H9 (cell line): Measurements from ENCODE around the gene PNPLA7. TPM values are rescaled to one million over a fixed set of nuclear protein-coding genes. Genes with fewer than 3 reads are reported as not detected.

ENCODE experiments used
- DNase-seq: peaks from one replicate; pipeline ENCODE4 v3.0.0-alpha.2; 2017
- H2AFZ ChIP-seq: one replicate; pipeline ENCODE4 v1.6.1; 2013; ENCODE audit warnings: mild to moderate bottlenecking, low read length, control low read depth, moderate library complexity
- H2AK5ac ChIP-seq: 2 replicates; pipeline ENCODE4 v1.6.1; 2013; ENCODE audit warnings: low read length, control low read depth, mixed read lengths; ENCODE audit not compliant: insufficient read length
- H2BK120ac ChIP-seq: one replicate; pipeline ENCODE4 v1.6.1; 2013; ENCODE audit warnings: low read depth, mild to moderate bottlenecking, low read length, control low read depth, inconsistent platforms; ENCODE audit not compliant: poor library complexity, severe bottlenecking
- H2BK12ac ChIP-seq: 2 replicates; pipeline ENCODE4 v1.6.1; 2013; ENCODE audit warnings: low read length, control low read depth, mixed read lengths, low read depth; ENCODE audit not compliant: insufficient read length
- H2BK15ac ChIP-seq: 2 replicates; pipeline ENCODE4 v1.6.1; 2013; ENCODE audit warnings: low read depth, low read length, control low read depth
- H2BK20ac ChIP-seq: one replicate; pipeline ENCODE4 v1.6.1; 2013; ENCODE audit warnings: low read depth, mild to moderate bottlenecking, low read length, control low read depth, inconsistent platforms; ENCODE audit not compliant: poor library complexity, severe bottlenecking
- H2BK5ac ChIP-seq: 2 replicates; pipeline ENCODE4 v1.6.1; 2013; ENCODE audit warnings: low read length, control low read depth, mixed read lengths; ENCODE audit not compliant: insufficient read length
- H3K14ac ChIP-seq: 2 replicates; pipeline ENCODE4 v1.6.1; 2013; ENCODE audit warnings: low read length, control low read depth; ENCODE audit not compliant: insufficient read depth
- H3K18ac ChIP-seq: 2 replicates; pipeline ENCODE4 v1.6.1; 2013; ENCODE audit warnings: low read depth, mild to moderate bottlenecking, mixed read lengths, low read length, control low read depth; ENCODE audit not compliant: insufficient read length
- H3K23ac ChIP-seq: 2 replicates; pipeline ENCODE4 v1.6.1; 2013; ENCODE audit warnings: low read length, control low read depth, mixed read lengths, low read depth; ENCODE audit not compliant: insufficient read length
- H3K23me2 ChIP-seq: 2 replicates; pipeline ENCODE4 v1.6.1; 2013; ENCODE audit warnings: low read depth, mild to moderate bottlenecking, mixed read lengths, low read length, control low read depth; ENCODE audit not compliant: insufficient read length, poor library complexity, severe bottlenecking
- H3K27ac ChIP-seq: 2 replicates; pipeline ENCODE4 v1.5.1; 2013; ENCODE audit warnings: low read length, control low read depth, mixed read lengths, low read depth; ENCODE audit not compliant: insufficient read length
- H3K27me3 ChIP-seq: 2 replicates; pipeline ENCODE4 v1.6.1; 2013; ENCODE audit warnings: low read length, control low read depth, inconsistent platforms; ENCODE audit not compliant: insufficient read depth
- H3K4ac ChIP-seq: 2 replicates; pipeline ENCODE4 v1.6.1; 2013; ENCODE audit warnings: low read depth, mild to moderate bottlenecking, control low read depth, inconsistent platforms, low read length, moderate library complexity
- H3K4me1 ChIP-seq: 2 replicates; pipeline ENCODE4 v1.6.1; 2013; ENCODE audit warnings: low read length, control low read depth, inconsistent platforms; ENCODE audit not compliant: insufficient read depth
- H3K4me2 ChIP-seq: 2 replicates; pipeline ENCODE4 v1.6.1; 2013; ENCODE audit warnings: low read length, control low read depth, mixed read lengths; ENCODE audit not compliant: insufficient read length, insufficient read depth
- H3K56ac ChIP-seq: 2 replicates; pipeline ENCODE4 v1.6.1; 2013; ENCODE audit warnings: low read depth, mild to moderate bottlenecking, mixed read lengths, low read length, control low read depth; ENCODE audit not compliant: insufficient read length
- H3K79me1 ChIP-seq: 2 replicates; pipeline ENCODE4 v1.6.1; 2013; ENCODE audit warnings: low read depth, mild to moderate bottlenecking, moderate library complexity, low read length, control low read depth, inconsistent platforms; ENCODE audit not compliant: insufficient read depth, poor library complexity, severe bottlenecking
- H3K79me2 ChIP-seq: 2 replicates; pipeline ENCODE4 v1.6.1; 2013; ENCODE audit warnings: low read length, control low read depth, inconsistent platforms; ENCODE audit not compliant: insufficient read depth
- H3K9ac ChIP-seq: 2 replicates; pipeline ENCODE4 v1.6.1; 2013; ENCODE audit warnings: low read length, control low read depth, mixed read lengths; ENCODE audit not compliant: insufficient read length; ENCODE audit errors: extremely low read depth
- H3K9me3 ChIP-seq: one replicate; pipeline ENCODE4 v1.6.1; 2013; ENCODE audit warnings: low read depth, low read length, inconsistent platforms; ENCODE audit not compliant: control insufficient read depth
- H3T11ph ChIP-seq: one replicate; pipeline ENCODE4 v1.6.1; 2013; ENCODE audit warnings: mild to moderate bottlenecking, low read length, control low read depth, inconsistent platforms
- H4K20me1 ChIP-seq: one replicate; pipeline ENCODE4 v1.6.1; 2013; ENCODE audit not compliant: control insufficient read depth, insufficient read length, insufficient read depth
- H4K5ac ChIP-seq: 2 replicates; pipeline ENCODE4 v1.6.1; 2013; ENCODE audit warnings: low read depth, mild to moderate bottlenecking, mixed read lengths, low read length, control low read depth; ENCODE audit not compliant: insufficient read length
- H4K8ac ChIP-seq: replicated peaks from 2 replicates; pipeline ENCODE4 v1.6.1; 2013; ENCODE audit warnings: low read length, control low read depth, mixed read lengths, low read depth; ENCODE audit not compliant: insufficient read length
- H4K91ac ChIP-seq: 2 replicates; pipeline ENCODE4 v1.6.1; 2013; ENCODE audit warnings: low read depth, mild to moderate bottlenecking, moderate library complexity, mixed read lengths, low read length, control low read depth; ENCODE audit not compliant: insufficient read length
- H3K27ac Mint-ChIP-seq, 3 experiments: 2 replicates in 2 of 3; 3 replicates in 1 of 3; pipeline ENCODE4 v1.8.0; 2020 to 2021; ENCODE audit warnings: mixed read lengths in 3 of 3, mild to moderate bottlenecking in 1 of 3, moderate library complexity in 1 of 3
- H3K27me3 Mint-ChIP-seq: 2 replicates; pipeline ENCODE4 v1.8.0; 2021; ENCODE audit warnings: low read depth, mild to moderate bottlenecking, moderate library complexity, mixed read lengths
- H3K36me3 Mint-ChIP-seq, 3 experiments: 2 replicates in 2 of 3; 3 replicates in 1 of 3; pipeline ENCODE4 v1.8.0; 2020 to 2021; ENCODE audit warnings: low read depth in 3 of 3, mixed read lengths in 3 of 3; ENCODE audit not compliant: insufficient read depth in 1 of 3
- H3K4me1 Mint-ChIP-seq, 2 experiments: 2 replicates each; pipeline ENCODE4 v1.8.0; 2020; ENCODE audit warnings: mixed read lengths in 2 of 2
- H3K4me3 Mint-ChIP-seq, 2 experiments: 2 replicates in 1 of 2; 3 replicates in 1 of 2; pipeline ENCODE4 v1.8.0; 2020 to 2021; ENCODE audit warnings: mild to moderate bottlenecking in 2 of 2, mixed read lengths in 2 of 2, moderate library complexity in 1 of 2
- H3K9me3 Mint-ChIP-seq, 2 experiments: 2 replicates in 1 of 2; 3 replicates in 1 of 2; pipeline ENCODE4 v1.8.0; 2020; ENCODE audit warnings: mild to moderate bottlenecking in 2 of 2, mixed read lengths in 2 of 2, moderate library complexity in 1 of 2
- WGBS: extraction: QIAGEN DNeasy Blood & Tissue Kit; methylation state at CpG from one replicate; pipeline ENCODE4 v1.1.7; 2013; ENCODE audit warnings: missing lambda C conversion rate, low lambda C conversion rate, mixed read lengths; ENCODE audit not compliant: insufficient read length; ENCODE audit errors: extremely low coverage; 5-methylcytosine and 5-hydroxymethylcytosine counted together
- total RNA-seq: library from RNA; stranded (reverse); gene quantifications from 2 replicates; pipeline ENCODE4 v1.2.1, GENCODE V29; 2021
- TF ChIP-seq, protein P1 (sequence below): fragments of 200-600 bp; sonication (generic); conservative IDR thresholded peaks from 3 replicates; pipeline ENCODE4 v1.8.0; 2021; ENCODE audit warnings: antibody characterized with exemption, mild to moderate bottlenecking

Gene PNPLA7
- total RNA-seq, 1 experiment from 2014 or later: 1.8 TPM

DNA sequence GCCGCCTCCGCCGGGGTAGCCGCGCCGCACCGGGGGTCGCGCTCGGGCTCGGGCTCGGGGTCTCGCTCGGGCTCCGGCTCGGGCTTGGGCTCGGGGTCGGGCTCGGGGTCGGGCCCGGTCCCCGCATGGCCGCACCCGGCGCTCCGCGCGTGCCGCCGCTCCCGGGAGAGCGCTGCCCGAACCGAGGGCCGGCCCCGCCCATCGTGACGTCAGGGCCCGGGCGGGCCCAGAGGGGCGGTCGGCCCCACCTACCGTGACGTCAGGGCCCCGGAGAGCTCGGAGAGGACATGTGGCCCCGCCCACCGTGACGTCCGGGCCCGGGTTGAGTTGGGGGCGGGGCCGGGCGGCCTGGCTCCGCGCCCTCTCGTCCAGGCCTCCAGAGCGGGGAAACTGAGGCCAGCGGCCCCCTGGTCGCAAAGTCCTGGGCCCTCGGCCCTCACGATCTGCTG lies 91.0 kb downstream of the PNPLA7 start, which contains the start of gene NSMF:
Gene NSMF (minus strand): TSS at position 183 of the 449 bp plus-strand sequence. CDS start 232 bp downstream, outside the sequence.
- no peak within 1 kb of the TSS for H3K27ac Mint-ChIP-seq

More for the DNA sequence above, 91.0 kb downstream of the PNPLA7 start, which contains the start of gene NSMF:
- peak; percentile 90 for DNase-seq
- TF ChIP-seq, protein P1, sequence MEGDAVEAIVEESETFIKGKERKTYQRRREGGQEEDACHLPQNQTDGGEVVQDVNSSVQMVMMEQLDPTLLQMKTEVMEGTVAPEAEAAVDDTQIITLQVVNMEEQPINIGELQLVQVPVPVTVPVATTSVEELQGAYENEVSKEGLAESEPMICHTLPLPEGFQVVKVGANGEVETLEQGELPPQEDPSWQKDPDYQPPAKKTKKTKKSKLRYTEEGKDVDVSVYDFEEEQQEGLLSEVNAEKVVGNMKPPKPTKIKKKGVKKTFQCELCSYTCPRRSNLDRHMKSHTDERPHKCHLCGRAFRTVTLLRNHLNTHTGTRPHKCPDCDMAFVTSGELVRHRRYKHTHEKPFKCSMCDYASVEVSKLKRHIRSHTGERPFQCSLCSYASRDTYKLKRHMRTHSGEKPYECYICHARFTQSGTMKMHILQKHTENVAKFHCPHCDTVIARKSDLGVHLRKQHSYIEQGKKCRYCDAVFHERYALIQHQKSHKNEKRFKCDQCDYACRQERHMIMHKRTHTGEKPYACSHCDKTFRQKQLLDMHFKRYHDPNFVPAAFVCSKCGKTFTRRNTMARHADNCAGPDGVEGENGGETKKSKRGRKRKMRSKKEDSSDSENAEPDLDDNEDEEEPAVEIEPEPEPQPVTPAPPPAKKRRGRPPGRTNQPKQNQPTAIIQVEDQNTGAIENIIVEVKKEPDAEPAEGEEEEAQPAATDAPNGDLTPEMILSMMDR: no peak
- Histone ChIP-seq H3K79me2 (no peaks in the 10 kb centered on the region), H4K8ac (no peak within 1 kb of the TSS), H3T11ph (no peak within 1 kb of the TSS), H4K20me1 (peaks cover 3% of the 10 kb centered on the region), H3K14ac (peak within 1 kb of the TSS; percentile 6; the same call in 1 of the 2 replicates), H3K23me2 (peaks cover 9% of the 10 kb centered on the region), H2BK15ac (no peak within 1 kb of the TSS), H2AK5ac (no peak within 1 kb of the TSS), H3K9ac (no peak within 1 kb of the TSS), H3K4me1 (no peaks in the 10 kb centered on the region), H3K4ac (no peak within 1 kb of the TSS), H3K18ac (peak within 1 kb of the TSS; percentile 6), H2BK20ac (no peak within 1 kb of the TSS), H3K23ac (no peak within 1 kb of the TSS), H2BK12ac (no peak within 1 kb of the TSS), H3K56ac (no peak within 1 kb of the TSS), H4K5ac (no peak within 1 kb of the TSS), H3K27me3 (no peaks in the 10 kb centered on the region; the same call in 1 of the 2 replicates), H3K79me1 (no peaks in the 10 kb centered on the region), H3K4me2 (peak within 1 kb of the TSS; percentile 57), H4K91ac (no peak within 1 kb of the TSS), H3K27ac (no peak within 1 kb of the TSS), H2AFZ (no peak within 1 kb of the TSS), H2BK5ac (no peak within 1 kb of the TSS), H2BK120ac (no peak within 1 kb of the TSS), H3K9me3 (no peaks in the 10 kb centered on the region)
- H3K4me1 Mint-ChIP-seq: peaks cover 3 to 12% of the 10 kb centered on the region in 2 experiments; a peak in 3 of 4 replicates
- H3K36me3 Mint-ChIP-seq: peaks cover 0 to 17% (median 13%) of the 10 kb centered on the region in 3 experiments; a peak in 4 of 7 replicates
- no CpG with 5 or more reads among the region's 62 CpGs for WGBS
- peak within 1 kb of the TSS; percentile 56 to 74; a peak in 4 of 5 replicates for H3K4me3 Mint-ChIP-seq
- H3K27me3 Mint-ChIP-seq: peaks cover 30% of the 10 kb centered on the region
- H3K9me3 Mint-ChIP-seq: no peaks in the 10 kb centered on the region
